GM12801 (cell line): ENCODE data around the gene ZNF829.

Source experiments
- CTCF ChIP-seq: IDR thresholded peaks from one replicate; pipeline ENCODE4 v1.5.1; 2011; ENCODE audit warnings: control low read depth; ENCODE audit not compliant: insufficient read length; ENCODE audit errors: extremely low read depth

The ZNF829 gene

GRCh38 chr19:36915992-36916830 lies at the start of gene ZNF829, which contains the start of gene ZNF568:
TSS of gene ZNF829 (minus strand) at chr19:36916291. CDS start at chr19:36915167, 1,124 bp downstream.
TSS of gene ZNF568 (plus strand) at chr19:36916332. CDS start at chr19:36922771, 6,439 bp downstream.
- TF ChIP-seq CTCF, result no peak

- no peak for TF ChIP-seq CTCF
These were observed 47.2 kb upstream of the ZNF829 start for GRCh38 chr19:36963280-36963679.

- no peak for TF ChIP-seq CTCF
These were observed 46.3 kb upstream of the ZNF829 start for GRCh38 chr19:36962346-36962745.

GRCh38 chr19:36950335-36951119 lies 34.4 kb upstream of the ZNF829 start:
- no peak for TF ChIP-seq CTCF

GRCh38 chr19:36939153-36939552 lies 23.1 kb upstream of the ZNF829 start:
- TF ChIP-seq CTCF, result no peak

GRCh38 chr19:36931684-36932083 lies 15.6 kb upstream of the ZNF829 start:
- TF ChIP-seq CTCF, result no peak

GRCh38 chr19:36918090-36918489 lies 2.0 kb upstream of the ZNF829 start:
- no peak for TF ChIP-seq CTCF
